Stimulated activated CD8-positive, alpha-beta memory T cell treated with anti-CD3 and anti-CD28 coated beads, Interleukin-2, amount 100 ng/mL, for 1 hour (primary cell): ENCODE measurements around the gene CCDC106.

Experiments
- DNase-seq, 2 donors: peaks; one replicate each; pipeline ENCODE4 v3.0.0-alpha.2; 2020; ENCODE audit warnings: low read depth in 2 of 2

CCDC106 gene

DNA sequence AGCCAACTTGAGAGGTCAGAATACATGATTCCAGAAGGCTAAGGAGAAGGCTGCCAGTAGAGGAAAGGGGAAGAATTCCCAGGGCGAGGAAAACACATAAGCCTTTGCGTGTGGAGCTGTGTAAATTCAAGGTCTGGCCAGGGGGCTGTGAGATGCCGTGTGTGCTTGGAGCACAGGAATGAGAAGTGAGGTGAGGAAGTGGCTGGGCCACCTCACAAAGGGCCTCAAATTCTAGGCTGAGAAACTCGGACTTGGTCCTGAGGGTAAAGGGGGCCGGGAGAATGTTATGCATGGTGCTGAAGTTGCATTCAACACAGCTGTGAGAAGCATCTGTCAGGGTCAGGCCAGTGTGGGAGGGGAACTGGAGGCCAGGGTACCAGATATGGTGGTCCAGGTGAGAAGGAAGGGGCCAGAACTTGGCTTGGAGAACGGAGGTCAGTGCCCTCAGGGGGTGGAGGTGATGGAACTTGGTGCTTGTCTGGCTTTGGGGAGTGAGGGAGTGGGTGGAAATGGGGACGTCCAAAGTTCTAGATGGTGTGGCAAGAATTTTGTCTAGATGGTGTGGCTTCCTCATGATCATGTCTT is 12.1 kb upstream of the CCDC106 start:
- no peak for DNase-seq

DNA sequence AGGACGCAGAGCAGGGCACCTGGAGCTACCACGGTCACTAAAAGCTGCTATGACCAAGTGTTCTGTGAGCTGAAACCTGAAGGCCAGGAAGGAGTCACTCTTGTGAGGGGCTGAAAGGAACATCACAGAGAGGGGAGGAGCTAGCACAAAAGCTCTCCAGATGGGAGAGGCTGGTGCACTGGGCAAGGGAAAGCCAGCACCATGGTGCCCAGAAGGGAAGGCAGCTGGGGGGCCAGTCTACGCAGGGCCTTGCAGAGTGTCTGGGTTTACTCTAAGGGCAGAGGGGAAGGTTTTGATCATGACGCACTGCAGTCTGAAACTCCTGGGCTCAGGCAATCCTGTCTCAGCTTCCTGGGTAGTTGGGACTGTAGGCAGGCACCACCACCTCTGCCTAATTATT is 11.3 kb upstream of the CCDC106 start:
- DNase-seq, result no peak

DNA sequence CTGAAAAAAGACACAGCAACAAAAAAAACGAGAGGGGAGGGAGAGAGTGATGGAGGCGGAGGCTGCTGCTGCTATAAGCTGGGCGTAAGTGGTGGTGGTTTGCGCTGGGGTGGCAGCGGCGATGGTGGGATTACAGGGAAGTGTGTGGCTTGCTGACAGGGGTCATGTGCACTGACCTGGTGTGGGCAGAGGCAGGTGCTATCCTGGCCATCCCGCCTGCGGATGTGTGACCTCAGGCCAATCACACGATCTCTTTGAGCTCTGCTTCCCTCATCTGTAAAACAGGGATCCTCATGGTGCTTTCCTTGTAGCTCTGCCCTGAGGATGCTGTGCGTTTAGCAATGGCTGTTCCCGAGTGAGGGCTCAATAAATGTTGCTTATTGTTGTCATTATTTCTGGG is 10.5 kb upstream of the CCDC106 start:
- no peak for DNase-seq

DNA sequence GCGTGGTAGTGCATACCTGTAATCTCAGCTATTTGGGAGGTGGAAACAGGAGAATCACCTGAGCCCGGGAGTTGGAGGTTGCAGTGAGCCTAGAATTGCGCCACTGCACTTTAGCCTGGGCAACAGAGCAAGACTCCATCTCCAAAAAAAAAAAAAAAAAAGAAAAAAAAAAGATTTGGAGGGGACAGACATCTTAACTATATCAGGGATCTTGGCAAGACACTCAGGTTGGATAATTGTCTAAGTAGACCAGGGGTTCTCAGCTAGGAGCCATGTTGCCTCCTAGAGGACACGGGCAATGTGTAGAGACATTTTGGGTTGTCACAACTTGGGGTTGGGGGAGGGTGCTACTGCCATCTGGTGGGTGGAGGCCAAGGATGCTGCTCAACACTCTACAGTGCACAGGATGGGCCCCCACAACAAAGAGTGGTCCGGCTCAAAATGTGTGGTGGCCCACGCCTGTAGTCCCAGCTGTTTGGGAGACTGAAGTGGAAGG is 9.1 kb upstream of the CCDC106 start:
- DNase-seq, result no peak

DNA sequence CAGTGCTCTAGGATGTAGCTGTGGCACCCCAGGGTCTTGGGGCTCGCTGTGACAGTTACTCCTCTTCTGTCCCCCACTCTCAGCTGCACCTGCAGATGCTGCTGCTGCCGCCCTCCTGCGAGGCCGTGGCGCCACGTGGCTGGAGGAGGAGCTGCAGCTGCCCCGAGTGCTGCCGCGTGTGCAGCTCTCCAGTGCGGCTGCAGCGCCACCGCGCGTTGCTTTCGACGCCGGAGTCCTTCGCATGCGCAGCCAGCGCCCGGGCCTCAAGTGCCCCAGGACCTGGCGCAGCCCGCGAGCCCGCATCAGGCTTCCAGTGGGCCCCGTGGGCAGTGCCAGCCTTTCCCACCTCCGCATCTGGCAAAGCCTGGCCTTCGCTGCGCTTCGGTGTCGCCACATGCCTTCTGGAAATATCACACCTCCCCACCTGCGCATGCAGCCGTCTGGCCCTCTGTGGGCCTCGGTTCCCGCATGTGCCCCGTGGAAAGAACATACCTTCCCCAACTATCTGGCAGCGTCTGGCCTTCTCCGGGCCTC is 7.9 kb upstream of the CCDC106 start:
- DNase-seq, result peak in 1 of 2 donors; percentile 54

DNA sequence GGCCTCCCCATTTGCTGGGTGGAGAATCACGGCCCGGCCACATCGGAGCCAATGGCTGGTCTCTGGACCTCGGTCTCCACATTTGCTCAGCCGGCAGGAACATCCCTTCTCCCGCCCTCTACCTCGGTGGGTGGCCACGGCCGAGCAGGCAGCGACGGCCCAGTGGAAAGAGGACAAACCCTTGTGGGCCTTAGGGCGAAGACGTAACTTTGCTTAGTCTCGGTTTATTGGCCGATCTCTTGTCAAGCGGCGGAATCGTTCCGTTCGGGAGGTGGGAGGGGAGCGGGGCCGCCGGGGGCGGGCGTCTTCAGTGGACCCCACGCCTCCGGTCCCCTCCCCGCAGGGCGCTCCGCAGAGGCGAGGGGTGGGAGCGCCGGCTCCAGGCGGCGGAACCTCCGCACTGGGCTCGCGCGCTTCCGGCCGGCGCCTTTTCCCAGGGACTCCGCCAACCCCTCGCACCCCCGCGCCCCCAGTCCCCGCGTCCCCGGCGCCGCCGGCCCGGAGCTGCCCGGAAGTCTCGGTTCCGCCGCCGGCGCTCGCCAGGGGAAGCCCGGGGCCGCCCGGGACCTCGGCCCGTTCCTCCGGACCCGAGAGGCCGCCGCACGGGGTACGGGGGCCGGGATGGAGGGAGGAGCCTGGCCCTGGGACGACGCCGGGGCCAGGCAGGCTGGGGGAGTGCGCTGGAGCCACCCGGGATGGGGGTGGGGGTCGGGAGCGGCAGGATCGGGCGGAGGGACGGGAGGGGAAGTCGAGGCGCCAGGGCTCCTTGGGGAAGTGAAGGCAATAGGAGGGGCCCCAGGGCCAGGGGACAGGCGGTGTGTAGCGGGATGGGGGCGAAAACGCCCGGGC is 7.2 kb upstream of the CCDC106 start, which contains the start of gene ZNF580:
Gene ZNF580, plus strand, starts transcription at position 426 of the 849 bp plus-strand sequence. CDS start 1,507 bp downstream, outside the sequence.
- DNase-seq, result no peak

DNA sequence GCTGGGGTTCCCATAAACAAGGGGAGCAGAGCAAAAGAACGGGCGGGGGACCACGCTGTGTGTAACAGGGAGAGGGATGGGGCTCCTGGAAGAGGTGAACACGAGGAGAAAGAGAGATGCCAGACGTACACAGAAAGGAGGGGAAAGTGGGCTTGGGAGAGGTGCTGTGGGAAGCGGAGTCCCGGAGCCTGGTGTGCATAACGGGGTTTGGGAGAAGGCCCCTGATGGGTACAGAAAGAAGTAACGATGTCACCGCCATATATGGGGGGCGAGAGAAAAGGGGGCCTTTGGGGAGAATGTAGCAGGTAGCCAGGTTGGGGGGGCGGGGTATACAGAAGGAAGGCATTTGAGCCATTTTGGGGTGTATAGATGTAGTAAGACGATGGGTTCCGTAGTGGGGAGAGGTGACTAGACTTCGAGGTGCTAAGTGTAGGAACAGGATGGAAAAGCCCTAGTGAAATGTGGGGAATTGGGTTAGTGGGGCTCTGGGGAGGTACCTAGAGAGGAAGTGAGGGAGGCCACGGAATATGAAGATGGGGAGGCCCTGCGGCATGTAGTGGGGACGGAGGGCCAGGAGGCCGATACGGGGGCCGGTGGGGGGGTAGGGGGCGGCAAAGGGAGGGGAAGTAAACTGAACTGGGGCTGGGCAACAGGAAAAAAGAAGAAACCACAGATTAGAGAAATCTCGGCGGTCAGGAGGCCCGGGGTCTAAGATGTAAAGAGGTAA is 6.4 kb upstream of the CCDC106 start:
- no peak for DNase-seq

DNA sequence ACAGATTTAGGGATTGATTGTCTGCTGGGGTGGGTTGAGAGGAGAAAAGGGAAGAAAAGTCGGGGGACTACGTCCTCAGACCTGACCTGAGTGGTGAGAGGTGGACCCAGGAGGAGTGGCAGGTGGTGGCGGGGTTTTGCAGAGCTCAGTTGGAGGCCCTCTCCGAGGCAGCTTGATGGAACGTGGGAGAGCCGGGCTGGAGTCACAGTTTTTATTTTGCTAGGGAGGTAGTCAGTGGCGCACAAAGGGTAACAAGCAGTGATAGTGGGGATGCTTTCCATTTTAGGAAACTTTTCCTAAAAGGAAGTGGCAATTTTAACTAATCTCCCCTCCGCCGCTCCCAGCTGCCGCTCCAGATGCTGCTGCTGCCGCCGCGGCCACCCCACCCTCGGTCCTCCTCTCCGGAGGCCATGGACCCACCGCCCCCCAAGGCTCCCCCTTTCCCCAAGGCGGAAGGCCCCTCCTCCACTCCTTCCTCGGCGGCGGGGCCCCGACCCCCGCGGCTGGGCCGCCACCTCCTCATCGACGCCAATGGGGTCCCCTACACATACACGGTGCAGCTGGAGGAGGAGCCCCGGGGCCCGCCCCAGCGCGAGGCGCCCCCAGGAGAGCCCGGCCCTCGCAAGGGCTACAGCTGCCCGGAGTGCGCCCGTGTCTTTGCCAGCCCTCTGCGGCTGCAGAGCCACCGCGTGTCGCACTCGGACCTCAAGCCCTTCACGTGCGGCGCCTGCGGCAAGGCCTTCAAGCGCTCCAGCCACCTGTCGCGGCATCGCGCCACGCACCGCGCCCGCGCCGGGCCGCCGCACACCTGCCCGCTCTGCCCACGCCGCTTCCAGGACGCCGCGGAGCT is 5.6 kb upstream of the CCDC106 start:
- DNase-seq, result no peak

DNA sequence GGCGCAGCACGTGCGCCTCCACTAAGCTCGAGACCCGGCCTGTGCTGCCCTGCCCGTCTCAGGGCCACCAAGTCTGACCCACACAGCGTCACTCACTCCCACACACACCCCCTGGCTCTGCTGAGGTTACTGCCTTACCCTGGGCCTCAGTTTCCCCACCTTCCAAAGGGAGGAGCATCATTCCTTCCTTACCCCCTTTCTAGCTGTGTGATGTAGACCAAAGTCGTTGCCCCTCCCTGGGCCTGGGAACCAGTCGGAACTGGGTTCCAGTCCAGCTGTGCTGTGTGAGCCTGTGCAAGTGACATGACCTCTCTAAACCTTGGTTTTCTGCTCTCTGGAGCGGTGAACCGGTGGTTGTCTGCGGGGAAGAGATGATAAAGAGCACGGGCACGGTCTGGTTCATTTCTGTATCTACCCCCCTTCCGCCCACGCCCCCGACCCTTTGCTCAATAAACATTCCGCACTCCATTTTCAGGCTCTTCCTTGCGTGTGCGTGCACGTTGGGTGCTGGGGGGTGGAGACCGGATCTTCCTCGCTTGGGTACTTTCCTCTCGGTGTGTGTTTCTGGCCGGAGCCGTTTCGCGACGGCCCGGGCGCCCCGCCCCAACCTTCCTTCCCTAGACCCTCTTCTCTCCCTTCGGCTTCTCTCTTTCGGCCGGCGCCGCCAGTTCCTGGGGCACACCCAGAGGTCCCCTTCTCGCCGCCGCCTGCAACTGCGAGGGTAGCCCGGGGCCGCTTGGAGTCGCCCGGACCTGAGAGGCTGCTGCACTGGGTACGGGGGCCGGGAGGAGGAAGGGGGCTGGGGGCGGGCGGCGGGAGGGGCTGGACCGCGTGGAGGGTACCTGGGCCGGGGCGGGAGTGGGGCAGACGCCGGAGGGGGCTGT is 4.8 kb upstream of the CCDC106 start, which contains the start of gene ZNF581:
Gene ZNF581, plus strand, starts transcription at position 647 of the 884 bp plus-strand sequence. CDS start 923 bp downstream, outside the sequence.
- peak in 1 of 2 donors; percentile 58 for DNase-seq

DNA sequence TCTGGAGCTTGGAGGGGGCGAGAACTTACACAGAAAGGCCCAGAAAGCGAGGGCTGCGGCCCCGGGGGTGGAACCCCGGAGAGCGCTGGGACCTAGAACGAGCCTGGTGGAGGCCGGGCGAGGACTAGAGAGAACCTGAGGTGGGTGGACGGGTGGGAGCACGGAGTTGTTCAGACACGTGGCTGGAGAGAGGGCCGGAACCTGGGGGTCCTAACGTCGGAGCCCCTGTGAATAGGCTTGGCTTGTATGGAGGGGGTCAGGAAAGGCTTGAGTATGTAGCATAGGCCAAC is 4.2 kb upstream of the CCDC106 start:
- DNase-seq, result no peak

DNA sequence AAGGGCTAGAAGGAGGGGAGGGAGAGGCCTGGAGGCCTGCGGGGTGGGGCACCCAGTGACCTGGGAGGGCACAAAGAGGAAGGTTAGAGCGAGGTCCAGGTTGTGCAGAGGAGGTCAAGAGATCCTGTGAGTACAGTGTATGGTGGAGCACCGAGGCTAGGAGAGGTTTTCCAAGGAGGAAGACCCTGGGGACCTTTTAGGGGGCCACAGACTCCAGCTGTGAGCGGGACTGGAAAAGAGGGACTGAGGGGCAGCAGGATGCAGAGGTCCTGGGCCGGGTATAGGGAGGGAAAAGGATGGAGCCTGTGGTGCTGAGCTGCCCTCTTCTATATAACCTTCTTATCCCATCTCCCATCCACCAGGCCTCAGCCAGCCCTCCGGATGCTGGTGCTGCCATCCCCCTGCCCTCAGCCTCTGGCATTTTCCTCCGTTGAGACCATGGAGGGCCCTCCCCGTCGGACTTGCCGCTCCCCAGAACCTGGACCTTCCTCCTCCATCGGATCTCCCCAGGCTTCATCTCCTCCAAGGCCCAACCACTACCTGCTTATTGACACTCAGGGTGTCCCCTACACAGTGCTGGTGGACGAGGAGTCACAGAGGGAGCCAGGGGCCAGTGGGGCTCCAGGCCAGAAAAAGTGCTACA is 3.7 kb upstream of the CCDC106 start:
- no peak for DNase-seq

DNA sequence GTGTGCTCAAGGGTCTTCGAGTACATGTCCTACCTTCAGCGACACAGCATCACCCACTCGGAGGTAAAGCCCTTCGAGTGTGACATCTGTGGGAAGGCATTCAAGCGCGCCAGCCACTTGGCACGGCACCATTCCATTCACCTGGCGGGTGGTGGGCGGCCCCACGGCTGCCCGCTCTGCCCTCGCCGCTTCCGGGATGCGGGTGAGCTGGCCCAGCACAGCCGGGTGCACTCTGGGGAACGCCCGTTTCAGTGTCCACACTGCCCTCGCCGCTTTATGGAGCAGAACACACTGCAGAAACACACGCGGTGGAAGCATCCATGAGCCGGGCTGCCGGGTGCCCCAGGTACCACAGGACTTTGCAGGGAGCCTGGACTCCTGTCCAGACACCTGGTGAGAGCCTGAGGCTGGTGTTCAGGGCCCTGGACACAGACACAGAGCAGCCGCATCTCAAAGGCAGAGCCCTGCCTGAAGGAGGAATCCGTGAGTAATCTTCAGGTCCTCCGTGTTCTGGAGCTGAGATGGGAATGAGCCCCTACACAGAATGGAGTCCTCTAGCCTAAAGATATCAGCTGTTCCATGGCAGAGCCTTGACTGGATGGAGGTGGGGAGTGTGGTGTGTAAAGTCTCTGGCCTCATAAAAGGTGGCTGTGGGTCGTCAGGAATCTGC is 3.0 kb upstream of the CCDC106 start:
- DNase-seq, result no peak

DNA sequence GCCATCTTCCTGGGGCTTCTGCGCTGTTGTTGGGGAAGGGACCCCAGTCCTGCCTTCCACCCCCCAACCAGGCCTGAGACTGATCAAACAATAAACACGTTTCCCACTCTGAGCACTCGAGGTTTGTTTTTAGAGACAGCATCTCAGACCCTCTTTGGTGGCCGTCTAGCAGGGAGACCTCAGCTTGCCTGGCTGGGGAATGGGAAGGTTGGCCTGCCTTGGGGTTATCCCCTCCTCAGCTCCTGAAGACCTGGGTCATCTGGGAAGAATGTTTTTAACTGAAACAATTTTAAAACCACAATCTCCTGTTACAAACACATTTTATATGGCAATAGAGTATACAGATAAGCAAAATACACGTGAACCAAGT is 2.5 kb upstream of the CCDC106 start:
- no peak for DNase-seq

DNA sequence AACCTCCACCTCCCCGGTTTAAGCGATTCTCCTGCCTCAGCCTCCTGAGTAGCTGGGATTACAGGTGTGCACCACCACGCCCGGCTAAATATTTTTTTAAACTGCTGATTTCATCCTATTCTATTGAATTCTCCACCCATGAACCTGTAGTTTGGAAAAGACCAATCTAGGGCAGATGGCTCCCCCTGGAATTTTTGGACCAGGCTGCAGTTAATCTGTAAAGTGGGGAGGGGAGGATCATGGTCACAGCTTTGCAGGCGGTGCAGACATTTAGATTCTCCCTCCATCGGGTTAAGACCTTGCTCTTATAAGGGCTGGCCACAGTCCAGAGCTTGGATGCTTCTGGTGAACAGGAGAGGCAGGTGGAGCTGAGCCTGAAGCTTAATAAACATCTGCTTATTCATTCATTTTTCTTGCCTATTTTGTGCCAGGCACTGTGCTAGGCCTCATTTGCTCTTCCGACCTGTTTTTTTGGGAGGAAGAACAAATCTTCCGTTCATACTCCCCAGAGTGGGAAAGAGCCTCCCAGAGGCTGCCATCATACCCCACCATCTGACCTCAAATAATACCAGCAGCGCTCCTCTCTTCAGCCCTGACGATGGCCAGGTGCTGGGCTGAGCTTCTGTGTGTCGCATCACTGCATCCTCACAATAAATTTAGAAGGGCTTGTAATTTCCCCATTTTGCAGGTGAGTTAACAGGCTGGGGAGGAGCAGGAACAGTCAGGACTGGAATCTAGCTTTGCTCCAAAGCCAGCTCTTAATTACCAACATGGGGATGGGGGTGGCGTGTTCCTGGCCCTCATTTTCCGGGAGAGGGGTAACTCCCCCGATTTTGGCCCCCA is 902 bp upstream of the CCDC106 start:
- DNase-seq, result no peak

DNA sequence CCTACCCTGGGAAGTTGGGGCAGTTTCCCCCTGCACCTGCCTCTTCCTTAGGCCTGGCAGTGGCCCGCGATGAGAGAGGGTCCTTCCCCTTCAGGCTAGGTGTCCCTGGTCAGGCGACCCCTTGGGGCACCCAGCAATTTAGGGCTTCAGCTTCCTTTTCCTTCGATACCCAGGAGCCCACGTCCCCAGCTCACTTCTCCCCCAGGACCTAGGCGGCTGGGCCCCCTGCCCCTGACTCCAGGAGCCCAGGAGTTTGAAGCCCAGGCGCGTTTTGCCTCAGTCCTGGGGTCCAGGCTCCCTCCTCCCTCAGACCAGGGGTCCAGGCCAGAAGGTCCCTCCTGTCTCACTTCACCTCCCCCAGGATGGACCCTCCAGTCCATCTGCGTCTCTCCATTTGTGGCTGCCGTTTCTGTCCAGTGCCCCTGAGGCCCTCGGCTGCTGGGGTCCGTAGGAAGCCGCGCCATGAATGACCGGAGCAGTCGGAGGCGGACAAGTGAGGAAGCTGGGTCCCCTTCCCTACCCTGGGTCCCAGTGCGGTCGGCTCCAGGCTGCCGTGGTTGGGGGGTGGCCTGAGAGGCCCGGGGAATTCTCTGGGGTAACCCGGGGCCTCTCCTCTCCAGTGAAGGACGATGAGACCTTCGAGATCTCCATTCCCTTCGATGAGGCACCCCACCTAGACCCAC is 714 bp downstream of the CCDC106 start:
- DNase-seq, result no peak

DNA sequence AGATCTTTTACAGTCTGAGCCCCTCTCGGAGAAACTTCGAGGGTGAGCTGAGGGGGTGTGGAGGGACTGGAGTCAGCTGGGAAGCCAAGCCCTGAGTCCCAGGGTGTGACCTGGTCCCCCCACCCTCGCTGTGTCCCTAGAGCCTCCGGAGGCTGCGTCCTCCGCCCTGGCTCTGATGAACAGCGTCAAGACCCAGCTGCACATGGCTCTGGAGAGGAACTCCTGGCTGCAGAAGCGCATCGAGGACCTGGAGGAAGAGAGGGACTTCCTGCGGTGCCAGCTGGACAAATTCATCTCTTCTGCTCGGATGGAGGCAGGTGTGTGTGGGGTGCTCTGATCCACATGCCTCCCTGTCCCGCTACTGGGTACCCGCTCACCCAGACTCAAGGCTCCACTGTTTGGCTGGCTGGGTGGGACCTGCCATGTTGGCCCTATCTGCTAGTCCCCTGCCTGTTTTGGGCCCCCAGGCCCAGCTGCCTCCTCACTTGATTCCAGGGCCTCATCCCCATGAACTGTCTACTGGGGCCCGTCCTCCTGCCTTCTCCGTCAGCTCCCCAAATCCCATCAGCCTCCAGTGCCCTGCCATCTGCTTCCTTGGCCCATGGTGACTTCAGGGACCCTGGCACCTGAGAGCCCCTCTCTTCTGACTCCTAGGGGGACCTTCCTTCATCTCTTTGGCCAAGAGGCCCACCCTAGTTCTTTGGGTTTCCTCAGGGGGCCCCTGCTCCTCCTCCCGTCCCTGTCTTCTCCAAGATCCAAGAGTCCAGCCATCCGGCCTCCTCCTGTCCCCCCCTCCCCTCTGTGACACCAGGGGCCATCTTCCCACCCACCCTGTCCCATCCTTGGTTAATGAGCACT is 1.5 kb downstream of the CCDC106 start:
- DNase-seq, result no peak

DNA sequence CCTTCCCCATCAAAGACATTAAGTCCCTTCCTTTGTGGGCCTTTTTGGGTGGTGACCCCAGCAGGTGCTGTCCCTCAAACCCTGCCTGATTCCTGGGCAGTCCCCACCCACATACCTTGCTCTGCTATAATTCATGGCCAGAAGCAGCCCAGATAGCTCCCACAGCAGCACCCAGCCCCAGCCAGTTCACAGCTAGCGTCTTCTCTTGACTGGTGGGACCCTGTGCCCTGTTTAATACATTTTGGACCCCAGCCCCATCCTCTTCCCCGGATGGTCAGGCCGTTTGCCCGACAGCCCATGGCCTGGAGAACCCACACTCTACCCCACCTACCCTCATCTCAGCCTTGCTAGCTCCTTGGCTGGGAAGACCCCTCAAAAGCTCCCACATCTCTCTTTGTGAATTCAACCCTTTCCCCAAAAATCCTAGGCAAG is 2.1 kb downstream of the CCDC106 start:
- no peak for DNase-seq
